Panc1 (cell line): ENCODE measurements around the gene SMIM35.

ENCODE experiments used
- CTCF ChIP-seq: fragments of 450-650 bp; IDR thresholded peaks from 2 replicates; pipeline ENCODE4 v1.5.1; 2017; ENCODE audit warnings: mild to moderate bottlenecking
- POLR2AphosphoS5 ChIP-seq: IDR thresholded peaks from 2 replicates; pipeline ENCODE4 v1.6.1; 2012; ENCODE audit warnings: mild to moderate bottlenecking, low read depth, low read length, moderate library complexity
- REST ChIP-seq, 2 experiments: IDR thresholded peaks; 2 replicates each; pipeline ENCODE4 v1.6.1; 2011 to 2012; ENCODE audit warnings: low read depth in 2 of 2, control low read depth in 1 of 2, low read length in 1 of 2, mild to moderate bottlenecking in 1 of 2, moderate library complexity in 1 of 2; ENCODE audit not compliant: insufficient read depth in 1 of 2
- SIN3A ChIP-seq: IDR thresholded peaks from 2 replicates; pipeline ENCODE4 v1.6.1; 2012; ENCODE audit warnings: low read depth, mild to moderate bottlenecking, low read length, moderate library complexity, borderline replicate concordance; ENCODE audit not compliant: insufficient read depth
- TCF7L2 ChIP-seq: IDR thresholded peaks from 2 replicates; pipeline ENCODE4 v1.6.1; 2011; ENCODE audit warnings: mild to moderate bottlenecking, low read depth, low read length, inconsistent platforms

GRCh38 chr11:117966908-117967307 lies 119.9 kb downstream of the SMIM35 start:
- no peak for TF ChIP-seq CTCF
- TF ChIP-seq TCF7L2: no peak
- TF ChIP-seq POLR2AphosphoS5: no peak
- TF ChIP-seq SIN3A: no peak
- no peak for TF ChIP-seq REST (IDR thresholded peaks at IDR 0.05; ENCODE audit: insufficient read depth in 1 of 2, low read depth in 2 of 2, low read length in 1 of 2)
